A549 treated with GW870086 at 1 μM for 4 hours (cell line): Measurements from ENCODE around the gene RPA4. TPM values are rescaled to one million over a fixed set of nuclear protein-coding genes. Genes with fewer than 3 reads are reported as not detected.

ENCODE experiments used
- total RNA-seq: library from RNA; stranded (reverse); fragments of 200-300 nt; extraction: Qiagen RNA extraction; gene quantifications from 5 replicates; pipeline ENCODE4 v1.2.3, GENCODE V29; 2022; ENCODE audit warnings: low read depth

RPA4 gene
- total RNA-seq, result 0.14 to 0.35 TPM (median 0.27 TPM) in 5 replicates

GRCh38 chrX:96883608-96884007, at the start of gene RPA4:
TSS of gene RPA4 (plus strand) at chrX:96883908. CDS start at chrX:96884311, 403 bp downstream.

Other genes starting within 250 kb of the RPA4 start
- 3.3 to 5.3 TPM (median 4.9 TPM) in 5 replicates for gene DIAPH2, start 199.1 kb upstream of the RPA4 start, total RNA-seq